Measurements from ENCODE around the gene CCDC17. TPM values are rescaled to one million over a fixed set of nuclear protein-coding genes. Genes with fewer than 3 reads are reported as not detected.
A peak's percentile ranks its signal among the peaks of the same experiment; 100 is the strongest.

The CCDC17 gene
- total RNA-seq, 1 experiment from 2014 or later, result 1.9 TPM

- Histone ChIP-seq H3K4ac (ENCODE audit: low read depth, low read length) (no peak overlapping the region), H2BK15ac (ENCODE audit: low read depth, low read length) (no peak overlapping the region), H2BK12ac (ENCODE audit: insufficient read length, low read depth, low read length) (no peak overlapping the region), H3K79me2 (ENCODE audit: insufficient read depth, low read length) (peaks cover 3% of the 10 kb centered on the region; the same call in 1 of the 2 replicates), H2AK5ac (ENCODE audit: insufficient read length, low read length) (no peak overlapping the region), H3K79me1 (ENCODE audit: insufficient read depth, low read depth, low read length, poor library complexity, severe bottlenecking) (peaks cover 8% of the 10 kb centered on the region), H3K56ac (ENCODE audit: insufficient read length, low read depth, low read length) (no peak overlapping the region), H3K4me2 (ENCODE audit: insufficient read depth, insufficient read length, low read length) (no peak overlapping the region), H4K5ac (ENCODE audit: insufficient read length, low read depth, low read length) (no peak overlapping the region), H2BK5ac (ENCODE audit: insufficient read length, low read length) (no peak overlapping the region), H4K20me1 (ENCODE audit: control insufficient read depth, insufficient read depth, insufficient read length) (no peaks in the 10 kb centered on the region), H3K23ac (ENCODE audit: insufficient read length, low read depth, low read length) (no peak overlapping the region), H3K9me3 (ENCODE audit: control insufficient read depth, low read depth, low read length) (no peaks in the 10 kb centered on the region), H3K23me2 (ENCODE audit: insufficient read length, low read depth, low read length, poor library complexity, severe bottlenecking) (no peaks in the 10 kb centered on the region), H2AFZ (ENCODE audit: low read length) (no peak overlapping the region), H3K18ac (ENCODE audit: insufficient read length, low read depth, low read length) (no peak overlapping the region), H2BK120ac (ENCODE audit: low read depth, low read length, poor library complexity, severe bottlenecking) (no peak overlapping the region), H3K4me1 (ENCODE audit: insufficient read depth, low read length) (no peaks in the 10 kb centered on the region), H4K8ac (replicated peaks; ENCODE audit: insufficient read length, low read depth, low read length) (no peak overlapping the region), H3K9ac (ENCODE audit: extremely low read depth, insufficient read length, low read length) (no peak overlapping the region), H3K14ac (ENCODE audit: insufficient read depth, low read length) (no peak overlapping the region), H3K27me3 (ENCODE audit: insufficient read depth, low read length) (no peaks in the 10 kb centered on the region), H4K91ac (ENCODE audit: insufficient read length, low read depth, low read length) (no peak overlapping the region), H3T11ph (ENCODE audit: low read length) (no peak overlapping the region), H3K27ac (ENCODE audit: insufficient read length, low read depth, low read length) (no peak overlapping the region), H2BK20ac (ENCODE audit: low read depth, low read length, poor library complexity, severe bottlenecking) (no peak overlapping the region)
- H3K36me3 Mint-ChIP-seq (ENCODE audit: insufficient read depth in 1 of 3, low read depth in 3 of 3), result peaks cover 54 to 90% (median 85%) of the 10 kb centered on the region in 3 experiments
- peak overlapping the region in 1 of 3 experiments; percentile 18; a peak in 3 of 7 replicates for H3K27ac Mint-ChIP-seq
- H3K4me1 Mint-ChIP-seq, result no peaks in the 10 kb centered on the region; a peak in 1 of 4 replicates
- no peaks in the 10 kb centered on the region for H3K9me3 Mint-ChIP-seq
- TF ChIP-seq CTCF (conservative IDR thresholded peaks at IDR 0.05), result no peak
- no peak for DNase-seq
- H3K27me3 Mint-ChIP-seq (ENCODE audit: low read depth), result no peaks in the 10 kb centered on the region
- no CpG with 5 or more reads among the region's 6 CpGs for WGBS (ENCODE audit: extremely low coverage, insufficient read length, low lambda C conversion rate)
- no peak overlapping the region; a peak in 1 of 5 replicates for H3K4me3 Mint-ChIP-seq
Measured at GRCh38 chr1:45607404-45608074, 16.3 kb downstream of the CCDC17 start.

Measured in H9 (cell line).